NCI-H2171 (cell line): Measurements from ENCODE around the gene MLXIP.
A peak's percentile ranks its signal among the peaks of the same experiment; 100 is the strongest.
"Not testable (repeated sequence)": the region's sequence is repeated elsewhere in the genome, so short reads cannot be mapped to it uniquely, and the experiment has no call there.

Source experiments
- DNase-seq: peaks from one replicate; lab custom pipeline; 2025; lab: John Stamatoyannopoulos, UW

MLXIP gene

GRCh38 chr12:122052285-122052684 lies 26.3 kb upstream of the MLXIP start:
- no peak for DNase-seq

- no peak for DNase-seq
Measured at GRCh38 chr12:122054842-122055520, 23.6 kb upstream of the MLXIP start.

GRCh38 chr12:122056406-122056805 lies 22.1 kb upstream of the MLXIP start:
- DNase-seq: not testable (repeated sequence)

GRCh38 chr12:122057007-122057735 lies 21.4 kb upstream of the MLXIP start:
- no peak for DNase-seq

- DNase-seq: no peak
Measured at GRCh38 chr12:122057769-122058168, 20.8 kb upstream of the MLXIP start.

GRCh38 chr12:122058549-122059149 lies 19.9 kb upstream of the MLXIP start:
- DNase-seq: no peak

- no peak for DNase-seq
Measured at GRCh38 chr12:122059203-122059960, 19.2 kb upstream of the MLXIP start.

GRCh38 chr12:122060081-122060501 lies 18.5 kb upstream of the MLXIP start:
- DNase-seq: no peak

GRCh38 chr12:122061253-122061652 lies 17.3 kb upstream of the MLXIP start:
- no peak for DNase-seq

GRCh38 chr12:122062832-122063693 lies 15.5 kb upstream of the MLXIP start:
- DNase-seq: no peak

GRCh38 chr12:122063694-122064024 lies 14.9 kb upstream of the MLXIP start:
- no peak for DNase-seq

GRCh38 chr12:122064025-122064777 lies 14.4 kb upstream of the MLXIP start:
- DNase-seq: peak; percentile 73

GRCh38 chr12:122064780-122065588 lies 13.6 kb upstream of the MLXIP start:
- no peak for DNase-seq

- no peak for DNase-seq
Measured at GRCh38 chr12:122067548-122067947, 11.0 kb upstream of the MLXIP start.

GRCh38 chr12:122067966-122068365 lies 10.6 kb upstream of the MLXIP start:
- DNase-seq: no peak

- no peak for DNase-seq
Measured at GRCh38 chr12:122072031-122072970, 6.3 kb upstream of the MLXIP start.

GRCh38 chr12:122073815-122074214 lies 4.7 kb upstream of the MLXIP start:
- no peak for DNase-seq

- DNase-seq: no peak
Measured at GRCh38 chr12:122076743-122077495, 1.6 kb upstream of the MLXIP start.
